Pancreas (tissue), 10 donors: ENCODE results near the gene DRAXIN. TPM values are rescaled to one million over a fixed set of nuclear protein-coding genes. Genes with fewer than 3 reads are reported as not detected.

Experiments
- ATAC-seq, 4 donors: fragments of 200-7000 bp; cut with Tn5 transposase; one replicate each; pipeline versions ENCODE4 v1.8.0 to v1.9.1; 2020; ENCODE audit warnings: mild to moderate bottlenecking in 4 of 4, moderate library complexity in 4 of 4
- DNase-seq, 6 donors: peaks; one replicate each; pipeline ENCODE4 v3.0.0-alpha.2; 2020
- FAIRE-seq: peaks from 2 replicates; lab custom pipeline; 2012; peaks lifted over from hg19 to GRCh38; lab: Jason Lieb, UNC
- H3K27ac ChIP-seq, 4 donors: fragments of 200-600 bp; sonication (generic); 1 replicate in 3 of 4; 2 replicates in 1 of 4; pipeline versions ENCODE4 v1.5.0 to v1.8.0; 2020
- H3K27me3 ChIP-seq, 4 donors: fragments of 200-600 bp; one replicate each; pipeline ENCODE4 v1.8.0; 2021
- H3K36me3 ChIP-seq, 3 donors: fragments of 200-600 bp; sonication (generic) in 1 of 3; one replicate each; pipeline versions ENCODE4 v1.5.0 to v1.8.0; 2020 to 2021
- H3K4me1 ChIP-seq, 3 donors: fragments of 200-600 bp; one replicate each; pipeline ENCODE4 v1.8.0; 2021
- H3K4me3 ChIP-seq, 4 donors: fragments of 200-600 bp; sonication (generic) in 2 of 4; one replicate each; pipeline versions ENCODE4 v1.5.0 to v1.8.0; 2020 to 2021
- H3K9me3 ChIP-seq, 4 donors: fragments of 200-600 bp; one replicate each; pipeline ENCODE4 v1.8.0; 2021
- CTCF ChIP-seq, 4 donors: fragments of 200-600 bp; sonication (generic) in 3 of 4; IDR thresholded peaks; one replicate each; pipeline versions ENCODE4 v1.5.0 to v1.8.0; 2021; ENCODE audit warnings: antibody characterized with exemption in 4 of 4
- WGBS, 2 donors: extraction: QIAGEN DNeasy Blood & Tissue Kit; methylation state at CpG; one replicate each; pipeline ENCODE4 v1.1.7; 2013; 5-methylcytosine and 5-hydroxymethylcytosine counted together
- intact Hi-C, 3 donors: fragments of 100-400 bp; cut with DNase I; formaldehyde crosslinking; loops; one replicate each; pipeline versions ENCODE4 v1.11.1 to v1.14.2; 2022
- polyA plus RNA-seq, 2 donors: library from polyadenylated mRNA; stranded (reverse); fragments of 200-250 nt; gene quantifications; one replicate each; pipeline ENCODE4 v1.2.3, GENCODE V29; 2013
- total RNA-seq, 6 donors: library from RNA; stranded (reverse); fragmentation: NEBNext Ultra II Directional in 4 of 6; extraction: Animal tissue kit (Norgen Biotek cat#: 25700) in 4 of 6; gene quantifications; one replicate each; pipeline versions ENCODE4 v1.2.1 to v1.2.4, GENCODE V29; 2021 to 2023
- donor health status: healthy with polysubstance abuse.
- donor health status: DM: no; HTN: no; CAD: no; lungs with moderate emphysema.
- donor health status: DM: no; HTN: no; CAD: no.
- donor health status: control.
- donor health status: control.
- donor health status: Bipolar disorder and iron deficiency.
- donor health status: DM: yes; HTN: yes; CAD: no.
- donor health status: DM: no; HTN: no; CAD: no.
- donor health status: DM: no; HTN: no; CAD: no.
- donor health status: DM: yes; HTN: yes; CAD: no.

DRAXIN gene
- total and polyA plus RNA-seq, 8 donors: under 0.01 to 0.09 (median 0.03) TPM; not detected in 1

DNA sequence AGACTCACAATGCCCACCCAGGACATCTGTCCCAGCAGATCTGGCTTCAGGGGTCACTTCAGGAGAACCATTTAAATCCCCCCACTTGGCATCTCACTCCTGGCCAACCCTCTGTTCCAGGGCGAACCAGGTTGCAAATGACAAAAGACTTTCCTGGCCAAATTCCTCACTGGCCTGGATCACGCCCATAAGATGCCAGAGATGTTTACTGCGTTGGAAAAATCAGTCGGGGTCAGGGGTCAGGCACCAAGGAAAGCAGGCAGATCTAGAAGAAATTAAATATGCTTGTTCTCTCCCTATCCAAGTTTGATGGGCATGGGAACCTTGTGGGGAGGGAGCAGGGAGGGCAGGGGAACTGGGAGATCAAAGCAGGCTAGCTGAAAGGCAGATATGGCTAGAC is 29.8 kb downstream of the DRAXIN start:
- Histone ChIP-seq H3K9me3 (no peaks in the 10 kb centered on the region), H3K36me3 (no peaks in the 10 kb centered on the region), H3K27ac (no peak overlapping the region), H3K27me3 (no peaks in the 10 kb centered on the region), H3K4me3 (no peak overlapping the region), H3K4me1 (no peaks in the 10 kb centered on the region)
- ATAC-seq (no peak), DNase-seq (no peak), FAIRE-seq (no peak)
- intact Hi-C loops: loop anchor here in 1 of 3 donors (10.0 kb wide), 1 partner anchor 67 kb away; the partner anchor contains the start of genes FBXO2 and FBXO44
- no peak for TF ChIP-seq CTCF (IDR thresholded peaks at IDR 0.05)
- WGBS, 2 donors: 36 to 40% methylated on average over 4 of the region's 4 CpGs

DNA sequence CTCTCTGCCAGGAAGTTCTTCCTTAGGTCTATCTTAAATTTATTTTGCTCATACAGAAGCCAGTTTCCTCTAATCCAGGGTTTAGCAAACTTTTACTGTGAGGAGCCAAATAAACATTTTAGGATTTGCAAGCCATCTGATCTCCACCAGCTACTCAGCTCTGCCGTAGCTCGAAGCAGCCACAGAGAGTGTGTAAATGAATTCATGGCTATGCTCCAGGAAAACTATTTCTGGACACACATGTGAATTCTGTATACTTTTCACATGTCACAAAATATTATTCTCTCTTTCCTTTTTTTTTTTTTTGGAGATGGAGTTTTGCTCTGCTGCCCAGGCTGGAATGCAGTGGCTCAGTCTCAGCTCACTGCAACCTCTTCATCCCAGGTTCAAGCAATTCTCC is 31.0 kb downstream of the DRAXIN start:
- H3K4me3 ChIP-seq: no peak overlapping the region
- H3K36me3 ChIP-seq: no peaks in the 10 kb centered on the region
- no peak for FAIRE-seq
- 17 to 26% methylated on average over 2 of the region's 2 CpGs for WGBS, 2 donors
- no peaks in the 10 kb centered on the region for H3K27me3 ChIP-seq
- H3K9me3 ChIP-seq: no peaks in the 10 kb centered on the region
- intact Hi-C loops: loop anchor here in 1 of 3 donors (10.0 kb wide), 1 partner anchor 68 kb away; the partner anchor contains the start of genes FBXO2 and FBXO44
- TF ChIP-seq CTCF (IDR thresholded peaks at IDR 0.05): no peak
- no peak overlapping the region for H3K27ac ChIP-seq
- no peaks in the 10 kb centered on the region for H3K4me1 ChIP-seq
- DNase-seq: no peak
- ATAC-seq: no peak

- DNase-seq (no peak), ATAC-seq (no peak), FAIRE-seq (no peak)
- 83 to 86% methylated on average over 5 of the region's 5 CpGs for WGBS, 2 donors
- TF ChIP-seq CTCF (IDR thresholded peaks at IDR 0.05): no peak
- no peaks in the 10 kb centered on the region for H3K27me3 ChIP-seq
- H3K4me3 ChIP-seq: no peak overlapping the region
- no peaks in the 10 kb centered on the region for H3K9me3 ChIP-seq
- intact Hi-C loops: loop anchor here in 1 of 3 donors (10.0 kb wide), 1 partner anchor 71 kb away; the partner anchor contains the start of genes FBXO2 and FBXO44
- no peak overlapping the region for H3K27ac ChIP-seq
- H3K4me1 ChIP-seq: no peaks in the 10 kb centered on the region
- no peaks in the 10 kb centered on the region for H3K36me3 ChIP-seq
These were observed 34.1 kb downstream of the DRAXIN start for GRCh38 chr1:11725616-11726015.

- Histone ChIP-seq H3K4me3 (no peak overlapping the region), H3K27me3 (no peaks in the 10 kb centered on the region), H3K9me3 (no peaks in the 10 kb centered on the region), H3K27ac (no peak overlapping the region), H3K36me3 (no peaks in the 10 kb centered on the region), H3K4me1 (no peaks in the 10 kb centered on the region)
- ATAC-seq (no peak), FAIRE-seq (no peak), DNase-seq (no peak)
- WGBS, 2 donors: 95 to 100% methylated on average over 4 of the region's 4 CpGs
- intact Hi-C loops: loop anchor here in 1 of 3 donors (10.0 kb wide), 1 partner anchor 72 kb away; the partner anchor contains the start of genes FBXO2 and FBXO44
- TF ChIP-seq CTCF (IDR thresholded peaks at IDR 0.05): no peak
These were observed 35.6 kb downstream of the DRAXIN start for GRCh38 chr1:11727119-11727518.

DNA sequence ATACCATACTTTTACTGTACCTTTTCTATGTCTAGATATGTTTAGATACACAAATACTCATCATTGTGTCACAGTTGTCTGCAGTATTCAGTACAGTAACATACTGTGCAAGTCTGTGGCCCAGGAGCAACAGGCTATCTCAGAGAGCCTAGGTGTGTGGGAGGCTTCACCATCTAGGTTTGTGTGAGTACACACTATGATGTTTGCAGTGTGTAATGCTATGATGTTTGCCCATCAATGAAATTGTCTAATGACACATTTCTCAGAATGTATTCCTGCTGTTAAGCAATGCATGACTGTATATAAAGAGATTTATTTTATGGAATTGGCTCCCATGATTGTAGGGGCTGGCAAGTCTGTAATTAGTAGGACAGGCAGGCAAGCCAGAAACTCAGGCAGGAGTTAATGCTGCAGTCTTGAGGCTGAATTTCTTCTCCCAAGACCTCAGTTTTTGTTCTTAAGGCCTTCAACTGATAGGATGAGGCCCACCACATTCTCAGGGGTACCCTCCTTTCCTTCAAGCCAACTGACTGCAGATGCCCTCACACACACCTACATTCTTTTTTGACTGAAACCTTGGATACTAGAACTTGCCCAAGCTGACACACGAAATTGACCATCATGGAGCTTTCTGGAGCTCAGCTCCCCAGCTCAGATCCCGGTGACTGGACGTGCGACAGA is 36.8 kb downstream of the DRAXIN start:
- Histone ChIP-seq H3K27ac (no peak overlapping the region), H3K36me3 (no peaks in the 10 kb centered on the region), H3K4me3 (no peak overlapping the region), H3K9me3 (no peaks in the 10 kb centered on the region), H3K4me1 (no peaks in the 10 kb centered on the region), H3K27me3 (no peaks in the 10 kb centered on the region)
- ATAC-seq (no peak), FAIRE-seq (no peak), DNase-seq (no peak)
- intact Hi-C loops: loop anchor here in 1 of 3 donors (10.0 kb wide), 1 partner anchor 73 kb away; the partner anchor contains the start of genes FBXO2 and FBXO44
- 91 to 95% methylated on average over 4 of the region's 4 CpGs for WGBS, 2 donors
- TF ChIP-seq CTCF (IDR thresholded peaks at IDR 0.05): no peak
